Measurements from ENCODE around the gene IFI30.

GRCh38 chr19:18224525-18225354 lies 51.1 kb downstream of the IFI30 start:
- TF ChIP-seq CTCF (IDR thresholded peaks at IDR 0.05) (no peak), ZFX (IDR thresholded peaks at IDR 0.05; ENCODE audit: borderline replicate concordance) (no peak)

All from 22Rv1 (cell line).